ENCODE measurements around the gene ZFYVE28.

Gene ZFYVE28

DNA sequence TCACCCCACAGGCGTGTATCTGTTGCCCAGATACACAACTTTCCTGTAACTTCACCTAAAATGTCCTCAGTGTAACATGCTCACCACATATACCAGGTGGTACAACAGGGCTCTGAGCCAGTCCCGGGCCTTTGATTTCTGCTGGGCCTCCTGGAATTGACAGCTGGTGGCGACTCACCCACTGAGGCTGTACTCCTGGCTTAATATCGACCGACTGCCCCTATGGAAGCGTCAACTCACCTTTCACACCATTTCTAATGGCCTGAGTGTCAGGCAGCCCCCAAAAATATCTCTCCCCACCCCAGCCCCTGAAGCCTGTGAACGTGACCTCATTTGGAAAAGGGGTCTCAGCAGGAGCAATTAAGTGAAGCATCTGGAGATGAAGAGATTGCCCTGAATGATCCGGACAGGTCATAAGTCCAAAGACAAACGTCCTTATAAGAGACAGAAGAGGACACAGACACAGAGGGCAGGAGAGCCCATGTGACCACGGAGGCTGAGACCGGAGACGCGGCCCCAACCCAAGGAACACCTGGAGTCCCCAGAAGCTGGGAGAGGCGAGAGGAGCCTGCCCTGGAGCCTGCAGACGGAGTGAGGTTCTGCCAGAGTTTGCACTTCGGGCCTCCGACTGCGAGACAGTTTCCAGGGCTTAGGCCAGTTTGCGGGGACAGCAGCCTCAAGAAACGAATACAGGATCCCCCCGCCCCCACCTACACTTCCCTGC is 144.0 kb downstream of the ZFYVE28 start:
- no peak overlapping the region for H3K9ac ChIP-seq (ENCODE audit: insufficient read length, low read depth)
- no peak for DNase-seq (ENCODE audit: low read depth, low spot score)
- no peaks in the 10 kb centered on the region for H3K36me3 ChIP-seq (ENCODE audit: insufficient read depth, insufficient read length, low read length)
- TF ChIP-seq YY1 (IDR thresholded peaks at IDR 0.05; ENCODE audit: insufficient read depth, insufficient read length) (no peak), ZNF274 (IDR thresholded peaks at IDR 0.05; ENCODE audit: low read depth, low read length) (no peak)
- H3K4me1 ChIP-seq (ENCODE audit: insufficient read depth, insufficient read length): peaks cover 10% of the 10 kb centered on the region
- H3K4me3 ChIP-seq (ENCODE audit: insufficient read length, low read depth): no peak overlapping the region
- no peaks in the 10 kb centered on the region for H3K9me3 ChIP-seq (ENCODE audit: insufficient read depth, low read length)
- no peaks in the 10 kb centered on the region for H3K27me3 ChIP-seq (ENCODE audit: insufficient read depth, insufficient read length)

DNA sequence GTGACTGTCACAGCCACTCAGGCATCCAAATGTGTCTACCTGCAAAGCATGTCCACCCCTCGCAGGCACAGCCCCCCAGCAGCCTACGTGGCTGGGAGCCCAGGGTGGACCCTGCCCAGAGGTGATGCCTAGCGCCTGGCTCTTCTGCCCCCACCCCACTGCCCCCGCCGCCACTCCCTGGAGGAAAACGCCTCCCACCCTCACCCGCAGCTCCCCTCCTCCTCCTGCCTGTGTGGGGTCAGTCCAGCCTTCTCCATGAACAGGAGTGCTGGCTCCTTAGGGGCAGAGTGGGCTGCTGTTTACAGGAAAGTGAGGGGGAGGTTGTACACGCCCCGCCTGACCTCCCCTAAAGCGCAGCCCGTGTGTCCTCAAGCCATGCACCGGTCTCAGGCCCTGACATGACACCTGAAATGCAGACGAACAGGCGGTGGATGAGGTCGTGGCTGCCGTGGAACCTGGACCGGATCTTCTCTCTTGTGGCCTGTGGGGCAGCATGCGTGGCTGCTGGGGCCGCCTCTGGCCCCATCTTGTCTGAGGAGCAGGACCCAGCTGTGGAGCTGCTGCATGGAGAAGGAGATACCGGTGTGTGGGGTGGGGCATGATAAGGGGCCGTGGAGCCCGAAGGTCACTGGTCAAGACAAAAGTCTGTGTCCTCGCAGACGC is 144.7 kb downstream of the ZFYVE28 start:
- DNase-seq (ENCODE audit: low read depth, low spot score): no peak
- TF ChIP-seq YY1 (IDR thresholded peaks at IDR 0.05; ENCODE audit: insufficient read depth, insufficient read length): no peak
- TF ChIP-seq ZNF274 (IDR thresholded peaks at IDR 0.05; ENCODE audit: low read depth, low read length): no peak
- no peak for TF ChIP-seq SUZ12 (IDR thresholded peaks at IDR 0.05; ENCODE audit: extremely low read depth, insufficient read depth, insufficient read length)
- peaks cover 17% of the 10 kb centered on the region for H3K4me1 ChIP-seq (ENCODE audit: insufficient read depth, insufficient read length)
- H3K9ac ChIP-seq (ENCODE audit: insufficient read length, low read depth): peak overlapping the region; percentile 24
- H3K36me3 ChIP-seq (ENCODE audit: insufficient read depth, insufficient read length, low read length): no peaks in the 10 kb centered on the region
- no peak overlapping the region for H3K4me3 ChIP-seq (ENCODE audit: insufficient read length, low read depth)
- no peaks in the 10 kb centered on the region for H3K27me3 ChIP-seq (ENCODE audit: insufficient read depth, insufficient read length)
- H3K9me3 ChIP-seq (ENCODE audit: insufficient read depth, low read length): no peaks in the 10 kb centered on the region

DNA sequence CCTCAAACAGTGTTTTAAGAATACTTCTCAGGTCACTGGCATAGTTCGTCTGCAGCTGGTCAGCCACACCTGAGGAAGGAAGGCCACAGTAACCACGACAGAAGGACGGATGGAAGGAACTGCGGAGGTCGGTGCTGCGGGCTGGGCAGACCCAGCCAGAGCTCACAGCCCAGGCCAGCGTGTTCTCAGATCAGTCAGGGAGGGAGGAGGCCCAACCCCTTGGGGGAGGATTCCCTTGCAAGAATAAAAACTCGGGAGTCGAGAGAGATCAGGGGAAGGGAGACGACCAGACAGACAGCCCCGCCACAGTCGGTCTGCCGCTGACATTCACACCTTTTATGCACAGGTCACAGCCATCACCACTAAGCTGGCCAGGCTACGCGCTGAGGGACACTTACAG is 145.2 kb downstream of the ZFYVE28 start:
- H3K4me3 ChIP-seq (ENCODE audit: insufficient read length, low read depth): no peak overlapping the region
- TF ChIP-seq YY1 (IDR thresholded peaks at IDR 0.05; ENCODE audit: insufficient read depth, insufficient read length) (no peak), ZNF274 (IDR thresholded peaks at IDR 0.05; ENCODE audit: low read depth, low read length) (no peak), SUZ12 (IDR thresholded peaks at IDR 0.05; ENCODE audit: extremely low read depth, insufficient read depth, insufficient read length) (no peak)
- H3K27me3 ChIP-seq (ENCODE audit: insufficient read depth, insufficient read length): no peaks in the 10 kb centered on the region

DNA sequence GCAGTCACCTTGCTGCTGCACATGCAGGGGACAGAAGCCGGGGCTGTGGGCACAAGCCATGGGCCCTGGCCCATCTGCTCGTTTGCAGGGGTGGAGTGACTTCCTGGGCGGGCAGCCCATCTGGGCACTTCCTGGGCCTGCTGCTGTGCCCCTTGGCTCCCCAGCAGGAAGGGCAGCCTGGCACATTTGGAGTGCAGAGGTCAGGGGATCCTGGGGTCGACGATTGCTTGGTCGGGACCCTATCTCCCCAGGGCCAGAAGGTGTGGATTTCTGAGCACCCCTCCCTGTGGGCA is 145.7 kb downstream of the ZFYVE28 start:
- Histone ChIP-seq H3K9me3 (ENCODE audit: insufficient read depth, low read length) (no peaks in the 10 kb centered on the region), H3K27me3 (ENCODE audit: insufficient read depth, insufficient read length) (no peaks in the 10 kb centered on the region), H3K9ac (ENCODE audit: insufficient read length, low read depth) (no peak overlapping the region), H3K36me3 (ENCODE audit: insufficient read depth, insufficient read length, low read length) (no peaks in the 10 kb centered on the region), H3K4me3 (ENCODE audit: insufficient read length, low read depth) (no peak overlapping the region), H3K4me1 (ENCODE audit: insufficient read depth, insufficient read length) (peaks cover 26% of the 10 kb centered on the region)
- no peak for DNase-seq (ENCODE audit: low read depth, low spot score)
- TF ChIP-seq SUZ12 (IDR thresholded peaks at IDR 0.05; ENCODE audit: extremely low read depth, insufficient read depth, insufficient read length) (no peak), ZNF274 (IDR thresholded peaks at IDR 0.05; ENCODE audit: low read depth, low read length) (no peak), YY1 (IDR thresholded peaks at IDR 0.05; ENCODE audit: insufficient read depth, insufficient read length) (no peak)

More for the DNA sequence above, 145.2 kb downstream of the ZFYVE28 start:
- peaks cover 22% of the 10 kb centered on the region for H3K4me1 ChIP-seq (ENCODE audit: insufficient read depth, insufficient read length)
- H3K9me3 ChIP-seq (ENCODE audit: insufficient read depth, low read length): no peaks in the 10 kb centered on the region
- DNase-seq (ENCODE audit: low read depth, low spot score): no peak
- no peaks in the 10 kb centered on the region for H3K36me3 ChIP-seq (ENCODE audit: insufficient read depth, insufficient read length, low read length)
- peak overlapping the region; percentile 24 for H3K9ac ChIP-seq (ENCODE audit: insufficient read length, low read depth)

DNA sequence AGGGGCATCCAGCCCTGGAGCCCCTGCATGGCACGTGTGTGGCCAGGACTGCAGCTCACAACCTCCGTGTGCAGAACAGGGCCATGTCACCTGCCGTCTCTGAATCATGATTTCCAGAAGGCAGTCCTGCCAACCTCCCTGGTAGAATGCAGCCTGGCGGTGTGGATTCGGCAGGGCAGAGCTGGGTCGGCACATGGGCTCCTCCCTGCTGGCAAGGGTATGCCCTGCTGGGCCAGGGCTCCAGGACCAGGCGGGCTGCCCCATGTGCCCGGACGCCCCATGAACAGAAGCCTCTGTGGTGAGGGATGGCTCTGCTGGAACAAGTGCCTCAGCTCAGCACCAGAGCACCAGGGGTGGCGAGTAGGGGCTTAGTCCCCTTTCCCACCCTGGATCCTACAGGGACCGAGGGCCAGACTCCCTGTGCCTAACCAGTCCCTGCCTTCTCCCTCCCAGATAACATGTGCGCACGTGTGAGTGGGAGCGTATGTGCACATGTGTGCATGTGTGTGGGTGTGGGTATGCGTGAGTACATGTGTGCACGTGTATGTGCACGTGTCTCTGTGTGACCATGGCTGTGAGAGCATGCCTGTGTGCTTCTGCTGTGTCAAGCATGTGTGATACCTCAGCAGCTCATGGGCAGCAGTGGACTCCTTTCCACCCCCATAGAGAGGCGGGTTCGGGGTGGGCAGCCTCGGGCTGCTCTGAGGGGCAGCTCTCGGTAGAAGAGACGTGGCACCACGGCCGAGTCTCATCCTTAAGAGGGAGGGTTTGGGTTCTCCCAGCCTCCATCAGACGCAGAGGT is 146.2 kb downstream of the ZFYVE28 start:
- Histone ChIP-seq H3K4me1 (ENCODE audit: insufficient read depth, insufficient read length) (peaks cover 31% of the 10 kb centered on the region), H3K9me3 (ENCODE audit: insufficient read depth, low read length) (no peaks in the 10 kb centered on the region), H3K9ac (ENCODE audit: insufficient read length, low read depth) (no peak overlapping the region), H3K4me3 (ENCODE audit: insufficient read length, low read depth) (no peak overlapping the region), H3K27me3 (ENCODE audit: insufficient read depth, insufficient read length) (no peaks in the 10 kb centered on the region), H3K36me3 (ENCODE audit: insufficient read depth, insufficient read length, low read length) (no peaks in the 10 kb centered on the region)
- no peak for DNase-seq (ENCODE audit: low read depth, low spot score)
- TF ChIP-seq SUZ12 (IDR thresholded peaks at IDR 0.05; ENCODE audit: extremely low read depth, insufficient read depth, insufficient read length) (no peak), ZNF274 (IDR thresholded peaks at IDR 0.05; ENCODE audit: low read depth, low read length) (no peak), YY1 (IDR thresholded peaks at IDR 0.05; ENCODE audit: insufficient read depth, insufficient read length) (no peak)

DNA sequence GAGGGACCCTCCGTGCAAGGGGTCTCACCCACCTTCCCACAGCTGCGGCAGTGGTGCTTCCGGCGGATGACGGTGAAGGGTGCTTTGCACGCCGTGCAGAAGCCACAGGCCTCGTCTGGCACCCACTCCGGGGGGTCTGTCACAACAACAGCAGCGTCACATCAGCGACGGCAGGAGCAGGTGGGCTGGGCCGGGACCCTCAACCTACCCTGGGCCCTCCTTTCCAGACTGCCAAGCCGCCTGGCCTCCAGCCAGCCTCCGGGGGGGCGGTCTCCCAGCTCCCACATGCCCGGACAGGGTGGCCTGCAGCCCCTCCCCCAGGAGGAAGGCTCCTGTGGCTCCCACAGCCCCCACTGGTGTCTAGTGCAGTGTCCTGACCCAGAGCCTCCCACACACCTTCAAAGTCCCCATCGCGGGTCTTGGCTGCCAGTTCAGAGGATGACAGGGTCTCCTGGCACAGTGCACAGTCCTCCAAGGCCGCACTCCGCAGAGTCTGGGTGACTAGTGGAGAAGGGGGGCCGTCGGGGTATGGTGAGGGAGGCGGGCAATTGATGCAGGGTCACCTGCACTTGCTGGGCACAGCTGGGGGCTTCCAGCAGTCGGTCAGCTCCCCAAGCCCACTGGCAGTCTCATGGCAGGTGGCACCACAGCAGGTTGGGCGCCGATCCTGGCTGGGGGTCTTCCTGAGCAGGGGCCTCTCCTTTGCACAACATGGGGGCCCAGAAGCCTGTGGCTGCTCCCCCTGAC is 147.0 kb downstream of the ZFYVE28 start:
- Histone ChIP-seq H3K36me3 (ENCODE audit: insufficient read depth, insufficient read length, low read length) (no peaks in the 10 kb centered on the region), H3K9ac (ENCODE audit: insufficient read length, low read depth) (no peak overlapping the region), H3K27me3 (ENCODE audit: insufficient read depth, insufficient read length) (no peaks in the 10 kb centered on the region), H3K4me3 (ENCODE audit: insufficient read length, low read depth) (no peak overlapping the region), H3K4me1 (ENCODE audit: insufficient read depth, insufficient read length) (peaks cover 36% of the 10 kb centered on the region), H3K9me3 (ENCODE audit: insufficient read depth, low read length) (no peaks in the 10 kb centered on the region)
- no peak for DNase-seq (ENCODE audit: low read depth, low spot score)
- no peak for TF ChIP-seq ZNF274 (IDR thresholded peaks at IDR 0.05; ENCODE audit: low read depth, low read length)
